22Rv1 (cell line): ENCODE data around the gene PYROXD2.

Source experiments
- ZFX ChIP-seq: fragments of 450-650 bp; IDR thresholded peaks from 2 replicates; pipeline ENCODE4 v1.6.1; 2017; ENCODE audit warnings: antibody characterized with exemption, borderline replicate concordance
- TF ChIP-seq, protein P1 (sequence below): fragments of 450-650 bp; IDR thresholded peaks from 2 replicates; pipeline ENCODE4 v1.5.1; 2017; ENCODE audit warnings: mild to moderate bottlenecking

DNA sequence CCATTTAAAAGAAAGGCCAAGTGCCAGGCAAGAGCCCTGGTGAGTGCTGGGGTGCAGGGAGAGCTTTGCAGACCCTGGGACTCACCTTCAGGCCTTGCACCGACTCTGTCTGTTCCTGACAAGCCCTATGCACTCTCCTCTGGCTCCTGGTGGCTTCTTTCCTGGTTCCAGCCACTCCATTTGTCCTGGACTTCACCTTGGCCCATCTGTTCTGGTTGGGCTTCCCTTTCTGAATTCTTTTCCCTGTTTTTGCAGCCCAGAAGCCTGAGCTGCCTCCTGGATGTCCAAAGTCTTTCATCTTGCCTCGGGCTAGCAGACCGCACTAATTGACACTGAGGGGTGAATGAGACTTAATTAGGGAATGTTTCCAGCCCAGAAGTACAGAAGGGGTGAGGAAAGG is 60.5 kb downstream of the PYROXD2 start:
- TF ChIP-seq, protein P1, sequence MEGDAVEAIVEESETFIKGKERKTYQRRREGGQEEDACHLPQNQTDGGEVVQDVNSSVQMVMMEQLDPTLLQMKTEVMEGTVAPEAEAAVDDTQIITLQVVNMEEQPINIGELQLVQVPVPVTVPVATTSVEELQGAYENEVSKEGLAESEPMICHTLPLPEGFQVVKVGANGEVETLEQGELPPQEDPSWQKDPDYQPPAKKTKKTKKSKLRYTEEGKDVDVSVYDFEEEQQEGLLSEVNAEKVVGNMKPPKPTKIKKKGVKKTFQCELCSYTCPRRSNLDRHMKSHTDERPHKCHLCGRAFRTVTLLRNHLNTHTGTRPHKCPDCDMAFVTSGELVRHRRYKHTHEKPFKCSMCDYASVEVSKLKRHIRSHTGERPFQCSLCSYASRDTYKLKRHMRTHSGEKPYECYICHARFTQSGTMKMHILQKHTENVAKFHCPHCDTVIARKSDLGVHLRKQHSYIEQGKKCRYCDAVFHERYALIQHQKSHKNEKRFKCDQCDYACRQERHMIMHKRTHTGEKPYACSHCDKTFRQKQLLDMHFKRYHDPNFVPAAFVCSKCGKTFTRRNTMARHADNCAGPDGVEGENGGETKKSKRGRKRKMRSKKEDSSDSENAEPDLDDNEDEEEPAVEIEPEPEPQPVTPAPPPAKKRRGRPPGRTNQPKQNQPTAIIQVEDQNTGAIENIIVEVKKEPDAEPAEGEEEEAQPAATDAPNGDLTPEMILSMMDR, result no peak
- TF ChIP-seq ZFX, result no peak
